K562 (cell line): ENCODE measurements around the gene CHRNA3. TPM values are rescaled to one million over a fixed set of nuclear protein-coding genes. Genes with fewer than 3 reads are reported as not detected.

Source experiments
- ATAC-seq: fragments of 200-7000 bp; cut with Tn5 transposase; 3 replicates; pipeline ENCODE4 v1.9.1; 2020; ENCODE audit warnings: moderate library complexity
- BruUV-seq: library from RNA; stranded (reverse); fragments of 400-500 nt; replicated peaks from 2 replicates; lab custom pipeline; 2021; lab: Mats Ljungman, UMichigan
- CTCF ChIA-PET: fragments of 300-600 bp; formaldehyde crosslinking; extraction: SDS; loops from one replicate; lab custom pipeline; 2021; ENCODE audit warnings: low intra/inter-chr PET ratio; lab: Yijun Ruan, JAX
- POLR2A ChIA-PET: fragments of 300-600, 350-650 bp; sonication (Branson Sonifier 250); formaldehyde crosslinking; extraction: SDS; loops from one replicate; lab custom pipeline; 2021; ENCODE audit warnings: antibody characterized with exemption, inconsistent platforms; lab: Yijun Ruan, JAX
- DNase-seq, 4 experiments: peaks; one replicate each; pipeline versions ENCODE4 v3.0.0 to v3.0.0-alpha.2; 2011 to 2018; ENCODE audit warnings: low spot score in 3 of 4, mixed read lengths in 3 of 4; ENCODE audit errors: extremely low read depth in 1 of 4
- FAIRE-seq: peaks from 2 replicates; lab custom pipeline; 2011; peaks lifted over from hg19 to GRCh38; lab: Jason Lieb, UNC
- H2AFZ ChIP-seq: 2 replicates; pipeline ENCODE4 v1.6.0; 2011; ENCODE audit warnings: low read depth, low read length, control low read depth, inconsistent platforms
- H3K27ac ChIP-seq: fragments of 200-600 bp; 3 replicates; pipeline ENCODE4 v1.8.0; 2011; ENCODE audit warnings: low read depth, mild to moderate bottlenecking, control low read depth, inconsistent platforms, low read length, moderate library complexity, mixed read lengths; ENCODE audit errors: extremely low read depth
- H3K27me3 ChIP-seq, 2 experiments: fragments of 300-600 bp in 1 of 2; 2 replicates in 1 of 2; 3 replicates in 1 of 2; pipeline versions ENCODE4 v1.6.0 to v1.8.0; 2011; ENCODE audit warnings: inconsistent platforms in 2 of 2, low read length in 2 of 2, mild to moderate bottlenecking in 1 of 2, mixed read lengths in 1 of 2, moderate library complexity in 1 of 2; ENCODE audit not compliant: control insufficient read depth in 2 of 2, insufficient read depth in 2 of 2
- H3K36me3 ChIP-seq: fragments of 300-600 bp; 3 replicates; pipeline ENCODE4 v1.8.0; 2011; ENCODE audit warnings: mild to moderate bottlenecking, low read length, inconsistent platforms; ENCODE audit not compliant: control insufficient read depth, insufficient read depth
- H3K4me1 ChIP-seq, 2 experiments: fragments of 200-600 bp in 1 of 2; replicated peaks in 1 of 2; 2 replicates in 1 of 2; 3 replicates in 1 of 2; pipeline versions ENCODE4 v1.5.1 to v1.8.0; 2011; ENCODE audit warnings: inconsistent platforms in 2 of 2, low read length in 2 of 2, mild to moderate bottlenecking in 1 of 2, mixed read lengths in 1 of 2, moderate library complexity in 1 of 2; ENCODE audit not compliant: control insufficient read depth in 2 of 2, insufficient read depth in 2 of 2
- H3K4me2 ChIP-seq: 2 replicates; pipeline ENCODE4 v1.6.1; 2011; ENCODE audit warnings: low read length, control low read depth, inconsistent platforms, mixed read lengths; ENCODE audit not compliant: insufficient read depth
- H3K4me3 ChIP-seq: fragments of 200-600 bp; sonication (generic), shearing (Covaris generic); 2 replicates; pipeline ENCODE4 v1.5.1; 2016; ENCODE audit warnings: control low read depth, inconsistent platforms
- H3K79me2 ChIP-seq: fragments of 200-600 bp; 3 replicates; pipeline ENCODE4 v1.8.0; 2011; ENCODE audit warnings: low read length, inconsistent platforms; ENCODE audit not compliant: control insufficient read depth, insufficient read depth
- H3K9ac ChIP-seq, 2 experiments: 2 replicates each; pipeline versions ENCODE4 v1.6.0 to v1.6.1; 2011; ENCODE audit warnings: low read depth in 2 of 2, low read length in 2 of 2, control low read depth in 1 of 2, inconsistent platforms in 1 of 2, mild to moderate bottlenecking in 1 of 2, mixed read lengths in 1 of 2; ENCODE audit not compliant: insufficient read depth in 1 of 2
- H3K9me1 ChIP-seq: one replicate; pipeline ENCODE4 v1.6.0; 2011; ENCODE audit warnings: inconsistent platforms, mild to moderate bottlenecking, low read length, moderate library complexity; ENCODE audit not compliant: control insufficient read depth, insufficient read depth
- H3K9me3 ChIP-seq: replicated peaks from 2 replicates; pipeline ENCODE4 v1.5.1; 2011; ENCODE audit warnings: low read depth, low read length, inconsistent platforms; ENCODE audit not compliant: control insufficient read depth, insufficient read depth
- H4K20me1 ChIP-seq: replicated peaks from 2 replicates; pipeline ENCODE4 v1.6.1; 2011; ENCODE audit warnings: low read length, inconsistent platforms, mixed read lengths; ENCODE audit not compliant: control insufficient read depth, insufficient read depth
- CEBPB ChIP-seq: fragments of 450-650 bp; IDR thresholded peaks from 2 replicates; pipeline ENCODE4 v1.6.1; 2016; ENCODE audit warnings: missing genetic modification characterization, missing compliant biosample characterization
- EHMT2 ChIP-seq: fragments of 450-650 bp; IDR thresholded peaks from 2 replicates; pipeline ENCODE4 v1.6.1; 2018; ENCODE audit warnings: antibody characterized with exemption
- HDAC2 ChIP-seq: fragments of 450-650 bp; IDR thresholded peaks from 2 replicates; pipeline ENCODE4 v1.6.1; 2016; ENCODE audit warnings: mild to moderate bottlenecking
- MED1 ChIP-seq: sonication (generic); formaldehyde crosslinking; IDR thresholded peaks from 2 replicates; pipeline ENCODE4 v1.8.1; 2023; ENCODE audit warnings: missing genetic modification reagents, borderline replicate concordance
- PHF8 ChIP-seq: fragments of 200-600 bp; sonication (generic); IDR thresholded peaks from 2 replicates; pipeline ENCODE4 v1.6.1; 2012; ENCODE audit warnings: mixed run types, mild to moderate bottlenecking, inconsistent platforms, low read length, moderate library complexity, borderline replicate concordance
- POLR2A ChIP-seq: fragments of 450-650 bp; conservative IDR thresholded peaks from 2 replicates; pipeline ENCODE4 v1.6.1; 2016
- XRCC4 ChIP-seq: IDR thresholded peaks from one replicate; pipeline ENCODE4 v1.6.1; 2011; ENCODE audit not compliant: insufficient read depth, insufficient read length; ENCODE audit errors: extremely low read depth
- ZNF133 ChIP-seq: fragments of 250-450 bp; sonication (Bioruptor Pico); IDR thresholded peaks from 2 replicates; pipeline ENCODE4 v1.4.0; 2020; ENCODE audit warnings: mild to moderate bottlenecking
- ZNF175 ChIP-seq: fragments of 200-800 bp; sonication (Bioruptor generic); IDR thresholded peaks from 2 replicates; pipeline ENCODE4 v1.6.1; 2016; ENCODE audit warnings: low read depth, mild to moderate bottlenecking, missing genetic modification characterization, missing compliant biosample characterization
- ZNF644 ChIP-seq: fragments of 200-800 bp; sonication (Bioruptor generic); IDR thresholded peaks from 2 replicates; pipeline ENCODE4 v1.6.1; 2016; ENCODE audit warnings: low read depth, missing genetic modification characterization, missing compliant biosample characterization
- ZNF778 ChIP-seq: fragments of 450-650 bp; formaldehyde crosslinking; IDR thresholded peaks from 2 replicates; pipeline ENCODE4 v1.4.0; 2020; ENCODE audit warnings: mild to moderate bottlenecking, moderate library complexity
- WGBS: fragments of 100-300 bp; shearing (Covaris generic); methylation state at CpG from one replicate; pipeline ENCODE4 v1.1.6; 2016; ENCODE audit warnings: low coverage, mixed read lengths; ENCODE audit not compliant: insufficient coverage; ENCODE audit errors: missing lambda C conversion rate; 5-methylcytosine and 5-hydroxymethylcytosine counted together
- in situ Hi-C: fragments of 300-500 bp; cut with MboI; formaldehyde crosslinking; loops from 4 replicates; pipeline ENCODE4 v1.15.0; 2018; ENCODE audit warnings: inconsistent platforms, mixed read lengths
- intact Hi-C: fragments of 100-400 bp; cut with micrococcal nuclease; formaldehyde crosslinking; loops from 2 replicates; pipeline ENCODE4 v1.14.2; 2022
- polyA plus RNA-seq, 8 experiments: library from polyadenylated mRNA; depleted of rRNA in 4 of 8; stranded (reverse) in 5 of 8; unstranded in 3 of 8; fragments of >200 nt; fragmentation: Nextera tagmentation in 2 of 8; fragmentation: Illumina TruSeq in 1 of 8; extraction: Ambion mirVana in 2 of 8; extraction: Trizol in 1 of 8; gene quantifications; 2 replicates each; pipeline versions ENCODE4 v1.2.1 to v1.2.3, GENCODE V29; 2011 to 2014; ENCODE audit warnings: inconsistent platforms in 1 of 8, missing spikeins in 1 of 8
- total RNA-seq, 7 experiments: library from RNA; depleted of rRNA in 6 of 7; stranded (reverse); fragments of >200 nt in 6 of 7; fragmentation: Illumina TruSeq in 2 of 7; extraction: Trizol in 2 of 7; gene quantifications; 2 replicates each; pipeline versions ENCODE4 v1.2.1 to v1.2.3, GENCODE V29; 2011 to 2021; ENCODE audit warnings: low replicate concordance in 1 of 7
- TF ChIP-seq, protein P1 (sequence below): fragments of 450-650 bp; IDR thresholded peaks from 2 replicates; pipeline ENCODE4 v1.6.1; 2017; ENCODE audit warnings: antibody characterized with exemption, mild to moderate bottlenecking

Gene CHRNA3
- total and polyA plus RNA-seq, 9 of the 15 experiments (the other 6 are each of a cell fraction or from before 2014, with no cell fraction given): 0.01 TPM; not detected in 8

DNA sequence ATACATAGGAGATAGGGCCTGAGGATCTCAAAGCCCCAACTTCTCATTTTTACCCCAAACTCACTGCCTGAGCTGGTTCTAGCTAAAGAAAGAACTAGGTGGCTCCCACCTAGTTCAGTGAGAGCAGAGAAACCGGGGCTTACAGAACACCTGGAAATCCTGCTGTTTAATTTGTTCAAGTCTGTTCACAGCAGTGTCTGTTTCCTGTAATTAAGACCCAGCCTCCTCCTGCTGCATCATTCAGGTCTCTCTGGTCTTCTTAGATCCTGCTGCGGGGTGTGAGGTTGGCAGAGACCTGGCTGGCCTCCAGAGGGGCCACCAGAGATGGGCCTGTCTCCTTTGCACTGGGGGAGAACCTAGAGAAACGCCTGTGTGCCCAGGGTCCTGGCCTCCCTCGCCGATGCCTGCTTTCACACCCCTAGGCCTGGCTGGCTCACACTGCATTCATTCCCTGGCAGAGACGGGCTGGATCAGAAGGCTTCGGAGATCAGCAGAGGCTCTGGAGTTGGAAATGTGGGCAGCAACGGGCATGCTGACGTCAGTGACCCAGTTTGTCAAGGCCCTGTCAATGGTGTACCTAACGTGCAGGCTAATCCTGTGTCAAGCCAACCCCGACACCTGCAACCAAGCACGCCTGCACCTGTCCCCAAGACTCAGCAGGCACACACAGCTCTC, 4.9 kb upstream of the CHRNA3 start:
- Histone ChIP-seq H3K4me2 (no peak overlapping the region), H2AFZ (no peak overlapping the region), H4K20me1 (peaks cover 5% of the 10 kb centered on the region; the same call in 1 of the 2 replicates), H3K27me3 (peaks cover 48 to 73% of the 10 kb centered on the region in 2 experiments), H3K9me3 (no peaks in the 10 kb centered on the region), H3K79me2 (no peaks in the 10 kb centered on the region), H3K9ac (no peak overlapping the region), H3K4me1 (peaks cover 0 to under 1% of the 10 kb centered on the region in 2 experiments; a peak in 1 of 5 replicates), H3K27ac (no peak overlapping the region), H3K36me3 (no peaks in the 10 kb centered on the region), H3K4me3 (no peak overlapping the region), H3K9me1 (no peaks in the 10 kb centered on the region)
- WGBS: under 1% methylated on average over 12 of the region's 12 CpGs
- BruUV-seq: no TSS peak
- ATAC-seq: no peak
- TF ChIP-seq XRCC4 (no peak), ZNF644 (tag) (no peak), CEBPB (no peak), EHMT2 (no peak), POLR2A (no peak), ZNF175 (CRISPR knock-in tag) (no peak), ZNF778 (CRISPR knock-in tag) (no peak), MED1 (no peak), PHF8 (no peak), HDAC2 (no peak), ZNF133 (CRISPR knock-in tag) (no peak)
- TF ChIP-seq, protein P1, sequence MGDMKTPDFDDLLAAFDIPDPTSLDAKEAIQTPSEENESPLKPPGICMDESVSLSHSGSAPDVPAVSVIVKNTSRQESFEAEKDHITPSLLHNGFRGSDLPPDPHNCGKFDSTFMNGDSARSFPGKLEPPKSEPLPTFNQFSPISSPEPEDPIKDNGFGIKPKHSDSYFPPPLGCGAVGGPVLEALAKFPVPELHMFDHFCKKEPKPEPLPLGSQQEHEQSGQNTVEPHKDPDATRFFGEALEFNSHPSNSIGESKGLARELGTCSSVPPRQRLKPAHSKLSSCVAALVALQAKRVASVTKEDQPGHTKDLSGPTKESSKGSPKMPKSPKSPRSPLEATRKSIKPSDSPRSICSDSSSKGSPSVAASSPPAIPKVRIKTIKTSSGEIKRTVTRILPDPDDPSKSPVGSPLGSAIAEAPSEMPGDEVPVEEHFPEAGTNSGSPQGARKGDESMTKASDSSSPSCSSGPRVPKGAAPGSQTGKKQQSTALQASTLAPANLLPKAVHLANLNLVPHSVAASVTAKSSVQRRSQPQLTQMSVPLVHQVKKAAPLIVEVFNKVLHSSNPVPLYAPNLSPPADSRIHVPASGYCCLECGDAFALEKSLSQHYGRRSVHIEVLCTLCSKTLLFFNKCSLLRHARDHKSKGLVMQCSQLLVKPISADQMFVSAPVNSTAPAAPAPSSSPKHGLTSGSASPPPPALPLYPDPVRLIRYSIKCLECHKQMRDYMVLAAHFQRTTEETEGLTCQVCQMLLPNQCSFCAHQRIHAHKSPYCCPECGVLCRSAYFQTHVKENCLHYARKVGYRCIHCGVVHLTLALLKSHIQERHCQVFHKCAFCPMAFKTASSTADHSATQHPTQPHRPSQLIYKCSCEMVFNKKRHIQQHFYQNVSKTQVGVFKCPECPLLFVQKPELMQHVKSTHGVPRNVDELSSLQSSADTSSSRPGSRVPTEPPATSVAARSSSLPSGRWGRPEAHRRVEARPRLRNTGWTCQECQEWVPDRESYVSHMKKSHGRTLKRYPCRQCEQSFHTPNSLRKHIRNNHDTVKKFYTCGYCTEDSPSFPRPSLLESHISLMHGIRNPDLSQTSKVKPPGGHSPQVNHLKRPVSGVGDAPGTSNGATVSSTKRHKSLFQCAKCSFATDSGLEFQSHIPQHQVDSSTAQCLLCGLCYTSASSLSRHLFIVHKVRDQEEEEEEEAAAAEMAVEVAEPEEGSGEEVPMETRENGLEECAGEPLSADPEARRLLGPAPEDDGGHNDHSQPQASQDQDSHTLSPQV: no peak
- DNase-seq: no peak
- in situ Hi-C loops (no loop called here), intact Hi-C loops (no loop called here)
- POLR2A ChIA-PET: interaction anchor here (0.6 to 1.1 kb wide), 2 partner anchors 34 to 117 kb away, joined by 3 to 4 read pairs; no protein-coding TSS in a partner anchor
- FAIRE-seq: no peak
- CTCF ChIA-PET: no interaction called here
